GM23248 (cell line): ENCODE results near the gene RHOB. TPM values are rescaled to one million over a fixed set of nuclear protein-coding genes. Genes with fewer than 3 reads are reported as not detected.

Experiments used
- DNase-seq: peaks from one replicate; pipeline ENCODE4 v3.0.0-alpha.2; 2015
- H2AFZ ChIP-seq: fragments of 200-600 bp; sonication (generic); 2 replicates; pipeline ENCODE4 v1.6.1; 2016; ENCODE audit warnings: antibody characterized with exemption
- H3F3A ChIP-seq: fragments of 200-600 bp; sonication (generic); 2 replicates; pipeline ENCODE4 v1.6.1; 2016; ENCODE audit warnings: mild to moderate bottlenecking, antibody characterized with exemption, mixed run types; ENCODE audit not compliant: insufficient read depth
- H3K27ac ChIP-seq: fragments of 200-600 bp; sonication (generic); 2 replicates; pipeline ENCODE4 v1.5.1; 2016; ENCODE audit warnings: mild to moderate bottlenecking
- H3K27me3 ChIP-seq: fragments of 200-600 bp; sonication (generic); replicated peaks from 2 replicates; pipeline ENCODE4 v1.6.1; 2016; ENCODE audit warnings: mild to moderate bottlenecking; ENCODE audit not compliant: insufficient read depth
- H3K36me3 ChIP-seq: fragments of 200-600 bp; sonication (generic); 2 replicates; pipeline ENCODE4 v1.6.1; 2016; ENCODE audit warnings: low read depth, mild to moderate bottlenecking
- H3K4me1 ChIP-seq: fragments of 200-600 bp; sonication (generic); 2 replicates; pipeline ENCODE4 v1.6.1; 2016; ENCODE audit warnings: mild to moderate bottlenecking; ENCODE audit not compliant: insufficient read depth
- H3K4me2 ChIP-seq: fragments of 200-600 bp; sonication (generic); one replicate; pipeline ENCODE4 v1.6.1; 2016; ENCODE audit warnings: mild to moderate bottlenecking; ENCODE audit not compliant: unreplicated experiment
- H3K4me3 ChIP-seq: fragments of 200-600 bp; sonication (generic); 2 replicates; pipeline ENCODE4 v1.5.1; 2016; ENCODE audit warnings: mild to moderate bottlenecking
- H3K79me2 ChIP-seq: fragments of 200-600 bp; sonication (generic); 2 replicates; pipeline ENCODE4 v1.6.1; 2016; ENCODE audit warnings: mild to moderate bottlenecking; ENCODE audit not compliant: insufficient read depth
- H3K9ac ChIP-seq: fragments of 200-600 bp; sonication (generic); 2 replicates; pipeline ENCODE4 v1.6.1; 2016; ENCODE audit warnings: mild to moderate bottlenecking
- H3K9me2 ChIP-seq: fragments of 200-600 bp; sonication (generic); 2 replicates; pipeline ENCODE4 v1.6.1; 2016; ENCODE audit warnings: mixed run types, mild to moderate bottlenecking, moderate library complexity; ENCODE audit not compliant: insufficient read depth
- H3K9me3 ChIP-seq: fragments of 200-600 bp; sonication (generic); one replicate; pipeline ENCODE4 v1.6.1; 2017; ENCODE audit warnings: low read depth
- H4K20me1 ChIP-seq: fragments of 200-600 bp; sonication (generic); 2 replicates; pipeline ENCODE4 v1.6.0; 2016; ENCODE audit not compliant: insufficient read depth
- EZH2 ChIP-seq: fragments of 200-600 bp; sonication (generic); IDR thresholded peaks from 2 replicates; pipeline ENCODE4 v1.6.1; 2018; ENCODE audit warnings: antibody characterized with exemption, mild to moderate bottlenecking; ENCODE audit not compliant: insufficient read depth, poor library complexity, severe bottlenecking
- EZH2phosphoT487 ChIP-seq: fragments of 200-600 bp; sonication (generic); IDR thresholded peaks from 2 replicates; pipeline ENCODE4 v1.6.1; 2018; ENCODE audit warnings: antibody characterized with exemption, moderate library complexity, mild to moderate bottlenecking, low read depth; ENCODE audit not compliant: insufficient read depth
- WGBS, 2 experiments: methylation state at CpG; one replicate each; pipeline ENCODE4 v1.1.6; 2015 to 2017; ENCODE audit warnings: low lambda C conversion rate in 2 of 2, low coverage in 1 of 2; ENCODE audit errors: missing lambda C conversion rate in 2 of 2; 5-methylcytosine and 5-hydroxymethylcytosine counted together
- in situ Hi-C: fragments of 300-500 bp; cut with MboI; formaldehyde crosslinking; loops from 2 replicates; pipeline ENCODE4 v1.15.0; 2020
- polyA plus RNA-seq: library from polyadenylated mRNA; unstranded; fragments of >200 nt; fragmentation: Nextera tagmentation; extraction: Ambion mirVana; gene quantifications from 2 replicates; pipeline ENCODE4 v1.2.1, GENCODE V29; 2016
- total RNA-seq: library from RNA; depleted of rRNA; stranded (reverse); fragments of >200 nt; shearing (Covaris generic); gene quantifications from 2 replicates; pipeline ENCODE4 v1.2.3, GENCODE V29; 2014

The RHOB gene
- total and polyA plus RNA-seq, 2 experiments from 2014 or later = 45.6 to 303 TPM

DNA sequence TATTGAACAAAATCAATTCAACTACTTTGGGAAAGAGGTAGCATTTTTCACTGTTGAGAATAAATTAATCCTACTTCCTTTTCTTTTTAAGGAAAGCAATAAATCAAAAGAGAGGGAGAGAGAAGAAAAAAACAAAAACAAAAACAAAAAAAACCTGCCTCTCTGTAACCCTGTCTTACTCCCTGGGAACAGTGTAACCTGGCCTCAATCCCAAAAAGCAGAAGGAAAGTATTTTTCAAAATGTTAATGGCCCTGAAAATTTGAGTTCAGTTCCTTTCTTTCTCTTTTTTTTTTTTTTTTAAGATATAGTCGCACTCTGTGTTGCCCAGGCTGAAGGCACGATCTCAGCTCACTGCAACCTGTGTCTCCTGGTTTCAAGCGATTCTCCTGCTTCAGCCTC is 35.9 kb downstream of the RHOB start:
- H3K79me2 ChIP-seq = no peaks in the 10 kb centered on the region
- H4K20me1 ChIP-seq = no peaks in the 10 kb centered on the region
- no peaks in the 10 kb centered on the region for H3K27me3 ChIP-seq
- in situ Hi-C loops = no loop called here
- WGBS, 2 experiments = 48 to 60% methylated on average over 3 of the region's 3 CpGs
- no peak overlapping the region for H3K4me2 ChIP-seq
- H3K27ac ChIP-seq = no peak overlapping the region
- H3K9ac ChIP-seq = no peak overlapping the region
- no peak overlapping the region for H2AFZ ChIP-seq
- H3K36me3 ChIP-seq = no peaks in the 10 kb centered on the region
- H3F3A ChIP-seq = no peaks in the 10 kb centered on the region
- no peaks in the 10 kb centered on the region for H3K9me2 ChIP-seq
- no peak overlapping the region for H3K4me3 ChIP-seq
- H3K4me1 ChIP-seq = no peaks in the 10 kb centered on the region
- H3K9me3 ChIP-seq = no peaks in the 10 kb centered on the region
- DNase-seq = no peak
- TF ChIP-seq EZH2 = no peak
- TF ChIP-seq EZH2phosphoT487 = no peak

GRCh38 chr2:20483194-20483895 is 36.5 kb downstream of the RHOB start:
- Histone ChIP-seq H4K20me1 (no peaks in the 10 kb centered on the region), H3K79me2 (no peaks in the 10 kb centered on the region), H3K27me3 (no peaks in the 10 kb centered on the region), H3K27ac (no peak overlapping the region), H3K36me3 (no peaks in the 10 kb centered on the region), H3K9ac (no peak overlapping the region), H3K4me2 (no peak overlapping the region), H3K4me3 (no peak overlapping the region), H3K9me2 (no peaks in the 10 kb centered on the region), H3K9me3 (no peaks in the 10 kb centered on the region), H2AFZ (no peak overlapping the region), H3F3A (no peaks in the 10 kb centered on the region), H3K4me1 (no peaks in the 10 kb centered on the region)
- no peak for DNase-seq
- in situ Hi-C loops = no loop called here
- TF ChIP-seq EZH2phosphoT487 (no peak), EZH2 (no peak)
- 53 to 61% methylated on average over 7 of the region's 7 CpGs for WGBS, 2 experiments

DNA sequence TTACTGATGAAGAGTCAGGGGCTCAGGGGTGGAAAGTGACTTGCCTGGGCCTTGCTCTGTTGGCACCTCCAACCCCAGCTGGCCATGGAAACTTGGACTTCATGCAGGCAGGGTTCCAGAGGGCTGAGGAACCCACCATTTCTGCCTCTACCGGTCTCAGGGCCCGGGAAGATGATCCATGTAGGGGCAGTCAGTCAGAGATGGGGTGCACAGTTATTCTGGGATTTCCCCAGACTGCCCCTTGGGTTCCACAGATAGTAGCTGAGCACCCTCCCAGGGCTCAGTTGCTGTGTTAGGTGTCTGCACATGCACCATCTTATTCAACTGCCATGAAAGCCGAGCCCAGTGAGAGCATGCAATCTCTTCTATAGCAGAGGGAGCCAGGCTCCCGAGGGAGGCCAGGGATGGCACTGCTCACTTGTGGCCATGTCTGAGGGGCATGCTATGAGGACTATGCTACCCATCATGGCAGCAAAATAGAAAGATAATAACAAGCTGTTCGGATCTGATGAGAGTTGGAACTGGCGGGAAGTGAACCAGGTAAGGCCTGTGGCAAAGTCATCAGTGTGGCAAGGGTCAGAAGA is 37.3 kb downstream of the RHOB start:
- H3K36me3 ChIP-seq = no peaks in the 10 kb centered on the region
- TF ChIP-seq EZH2 = no peak
- no peak for TF ChIP-seq EZH2phosphoT487
- no peaks in the 10 kb centered on the region for H3K27me3 ChIP-seq
- no peak overlapping the region for H3K9ac ChIP-seq
- no peaks in the 10 kb centered on the region for H3K9me3 ChIP-seq
- 81% methylated on average over 6 of the region's 6 CpGs for WGBS, 2 experiments
- H3K4me1 ChIP-seq = no peaks in the 10 kb centered on the region
- H3K79me2 ChIP-seq = no peaks in the 10 kb centered on the region
- no peak for DNase-seq
- in situ Hi-C loops = no loop called here
- no peaks in the 10 kb centered on the region for H3F3A ChIP-seq
- no peak overlapping the region for H3K27ac ChIP-seq
- no peak overlapping the region for H2AFZ ChIP-seq
- H3K9me2 ChIP-seq = no peaks in the 10 kb centered on the region
- H3K4me3 ChIP-seq = no peak overlapping the region
- H3K4me2 ChIP-seq = no peak overlapping the region
- no peaks in the 10 kb centered on the region for H4K20me1 ChIP-seq

GRCh38 chr2:20484810-20485611 is 38.1 kb downstream of the RHOB start:
- H3K79me2 ChIP-seq = no peaks in the 10 kb centered on the region
- H3K36me3 ChIP-seq = no peaks in the 10 kb centered on the region
- no peaks in the 10 kb centered on the region for H3K4me1 ChIP-seq
- no peak for DNase-seq
- TF ChIP-seq EZH2 (no peak), EZH2phosphoT487 (no peak)
- no peaks in the 10 kb centered on the region for H3K9me2 ChIP-seq
- no peak overlapping the region for H3K4me2 ChIP-seq
- no peak overlapping the region for H3K9ac ChIP-seq
- H3K27me3 ChIP-seq = no peaks in the 10 kb centered on the region
- H3F3A ChIP-seq = no peaks in the 10 kb centered on the region
- H4K20me1 ChIP-seq = no peaks in the 10 kb centered on the region
- no peak overlapping the region for H3K27ac ChIP-seq
- in situ Hi-C loops = no loop called here
- 77 to 84% methylated on average over 7 to 8 of the region's 8 CpGs for WGBS, 2 experiments
- no peak overlapping the region for H3K4me3 ChIP-seq
- no peak overlapping the region for H2AFZ ChIP-seq
- no peaks in the 10 kb centered on the region for H3K9me3 ChIP-seq
